Activated CD4-positive, alpha-beta T cell treated with anti-CD3 and anti-CD28 coated beads, Interleukin-2, Interleukin-4, amounts not matched to agents 100 ng/mL and 50 ng/mL, durations not matched to agents 16 hours and 8 hours (primary cell): ENCODE results near the gene FMNL3.
A peak's percentile ranks its signal among the peaks of the same experiment; 100 is the strongest.

Experiments
- DNase-seq: peaks from one replicate; pipeline ENCODE4 v3.0.0-alpha.2; 2020; ENCODE audit warnings: low spot score

FMNL3 gene

GRCh38 chr12:49678711-49679110 lies 28.5 kb downstream of the FMNL3 start:
- DNase-seq, result no peak

- no peak for DNase-seq
Measured at GRCh38 chr12:49675137-49675536, 32.1 kb downstream of the FMNL3 start.

- DNase-seq, result no peak
Measured at GRCh38 chr12:49674318-49674981, 32.8 kb downstream of the FMNL3 start.

GRCh38 chr12:49673446-49674317 lies 33.5 kb downstream of the FMNL3 start:
- peak; percentile 19 for DNase-seq

- DNase-seq, result no peak
Measured at GRCh38 chr12:49672301-49673217, 34.6 kb downstream of the FMNL3 start.

GRCh38 chr12:49671031-49671765 lies 36.0 kb downstream of the FMNL3 start:
- peak; percentile 57 for DNase-seq

- no peak for DNase-seq
Measured at GRCh38 chr12:49669796-49670195, 37.4 kb downstream of the FMNL3 start.

- DNase-seq, result peak; percentile 34
Measured at GRCh38 chr12:49667325-49668090, 39.7 kb downstream of the FMNL3 start.

GRCh38 chr12:49666176-49666575 lies 41.0 kb downstream of the FMNL3 start:
- DNase-seq, result no peak

- no peak for DNase-seq
Measured at GRCh38 chr12:49665384-49665783, 41.8 kb downstream of the FMNL3 start.

- DNase-seq, result no peak
Measured at GRCh38 chr12:49664591-49665239, 42.5 kb downstream of the FMNL3 start.

GRCh38 chr12:49664167-49664566 lies 43.0 kb downstream of the FMNL3 start:
- DNase-seq, result no peak

GRCh38 chr12:49662998-49663843 lies 44.0 kb downstream of the FMNL3 start:
- DNase-seq, result peak; percentile 88

- DNase-seq, result no peak
Measured at GRCh38 chr12:49661746-49662145, 45.5 kb downstream of the FMNL3 start.

GRCh38 chr12:49661191-49661590 lies 46.0 kb downstream of the FMNL3 start:
- peak; percentile 60 for DNase-seq

GRCh38 chr12:49659753-49660152 lies 47.5 kb downstream of the FMNL3 start:
- no peak for DNase-seq

- DNase-seq, result no peak
Measured at GRCh38 chr12:49658276-49658675, 48.9 kb downstream of the FMNL3 start.

GRCh38 chr12:49655595-49656236 lies 51.5 kb downstream of the FMNL3 start:
- no peak for DNase-seq

GRCh38 chr12:49654715-49655114 lies 52.5 kb downstream of the FMNL3 start:
- no peak for DNase-seq
